HEK293T (cell line): ENCODE data around the gene TRIM29.
A peak's percentile ranks its signal among the peaks of the same experiment; 100 is the strongest.

Experiments
- CTCF ChIA-PET: fragments of 350-600 bp; formaldehyde crosslinking; extraction: SDS; loops from one replicate; lab custom pipeline; 2021; ENCODE audit warnings: antibody characterized with exemption, inconsistent platforms; lab: Yijun Ruan, JAX
- POLR2A ChIA-PET: fragments of 350-600 bp; formaldehyde crosslinking; extraction: SDS; loops from one replicate; lab custom pipeline; 2020; ENCODE audit warnings: antibody characterized with exemption, inconsistent platforms; lab: Yijun Ruan, JAX
- DNase-seq: peaks from one replicate; pipeline ENCODE4 v3.0.0; 2012; ENCODE audit warnings: mixed read lengths; ENCODE audit errors: extremely low spot score
- ARNT ChIP-seq: fragments of 450-650 bp; IDR thresholded peaks from 2 replicates; pipeline ENCODE4 v1.6.1; 2017; ENCODE audit warnings: mild to moderate bottlenecking
- BHLHE40 ChIP-seq: fragments of 450-650 bp; IDR thresholded peaks from 2 replicates; pipeline ENCODE4 v1.6.1; 2016; ENCODE audit warnings: mild to moderate bottlenecking, moderate library complexity, borderline replicate concordance
- CTBP1 ChIP-seq: fragments of 450-650 bp; IDR thresholded peaks from 2 replicates; pipeline ENCODE4 v1.6.1; 2016; ENCODE audit warnings: borderline replicate concordance
- ELF4 ChIP-seq: fragments of 450-650 bp; IDR thresholded peaks from 2 replicates; pipeline ENCODE4 v1.6.1; 2017; ENCODE audit warnings: antibody characterized with exemption
- FOXA1 ChIP-seq: fragments of 450-650 bp; IDR thresholded peaks from 2 replicates; pipeline ENCODE4 v1.6.1; 2016; ENCODE audit warnings: mild to moderate bottlenecking
- FOXK2 ChIP-seq: fragments of 450-650 bp; IDR thresholded peaks from 2 replicates; pipeline ENCODE4 v1.6.1; 2016; ENCODE audit warnings: mild to moderate bottlenecking
- FOXM1 ChIP-seq: fragments of 450-650 bp; IDR thresholded peaks from 2 replicates; pipeline ENCODE4 v1.6.1; 2017; ENCODE audit warnings: mild to moderate bottlenecking, borderline replicate concordance
- HDGF ChIP-seq: fragments of 450-650 bp; IDR thresholded peaks from 2 replicates; pipeline ENCODE4 v1.6.1; 2017; ENCODE audit warnings: antibody characterized with exemption, borderline replicate concordance
- L3MBTL2 ChIP-seq: fragments of 450-650 bp; conservative IDR thresholded peaks from 2 replicates; pipeline ENCODE4 v1.6.1; 2016; ENCODE audit warnings: mild to moderate bottlenecking
- LEF1 ChIP-seq: fragments of 450-650 bp; IDR thresholded peaks from 2 replicates; pipeline ENCODE4 v1.6.1; 2017; ENCODE audit warnings: mild to moderate bottlenecking, borderline replicate concordance
- NFRKB ChIP-seq: fragments of 450-650 bp; IDR thresholded peaks from 2 replicates; pipeline ENCODE4 v1.6.1; 2016; ENCODE audit warnings: mild to moderate bottlenecking, moderate library complexity
- PKNOX1 ChIP-seq: fragments of 450-650 bp; IDR thresholded peaks from 2 replicates; pipeline ENCODE4 v1.6.1; 2016
- SP1 ChIP-seq: fragments of 450-650 bp; IDR thresholded peaks from 2 replicates; pipeline ENCODE4 v1.6.1; 2017
- SUZ12 ChIP-seq: fragments of 450-650 bp; IDR thresholded peaks from 2 replicates; pipeline ENCODE4 v1.6.1; 2016; ENCODE audit warnings: mild to moderate bottlenecking
- TARDBP ChIP-seq: fragments of 450-650 bp; IDR thresholded peaks from 2 replicates; pipeline ENCODE4 v1.6.1; 2016
- ZNF384 ChIP-seq: fragments of 450-650 bp; IDR thresholded peaks from 2 replicates; pipeline ENCODE4 v1.6.1; 2016

TRIM29 gene

GRCh38 chr11:120102864-120103122, 35.1 kb downstream of the TRIM29 start:
- no peak for TF ChIP-seq LEF1
- TF ChIP-seq NFRKB: no peak
- no peak for TF ChIP-seq L3MBTL2
- no peak for TF ChIP-seq ARNT
- TF ChIP-seq FOXM1: no peak
- TF ChIP-seq BHLHE40: no peak
- TF ChIP-seq TARDBP: no peak
- TF ChIP-seq SP1: no peak
- TF ChIP-seq SUZ12: no peak
- TF ChIP-seq CTBP1: no peak
- TF ChIP-seq ELF4: no peak
- DNase-seq: no peak
- CTCF ChIA-PET: no interaction called here
- POLR2A ChIA-PET: no interaction called here

- ChIA-PET POLR2A (no interaction called here), CTCF (no interaction called here)
- no peak for DNase-seq
- no peak for TF ChIP-seq SUZ12
- TF ChIP-seq L3MBTL2: no peak
- no peak for TF ChIP-seq PKNOX1
- no peak for TF ChIP-seq FOXK2
- TF ChIP-seq HDGF: no peak
- TF ChIP-seq ELF4: no peak
- no peak for TF ChIP-seq ARNT
- no peak for TF ChIP-seq FOXA1
- TF ChIP-seq LEF1: no peak
- no peak for TF ChIP-seq BHLHE40
- no peak for TF ChIP-seq ZNF384
- TF ChIP-seq NFRKB: no peak
- no peak for TF ChIP-seq TARDBP
- TF ChIP-seq SP1: no peak
- TF ChIP-seq CTBP1: no peak
Measured at GRCh38 chr11:120102050-120102863, 35.7 kb downstream of the TRIM29 start.

- TF ChIP-seq FOXA1: no peak
- TF ChIP-seq L3MBTL2: no peak
- TF ChIP-seq SUZ12: no peak
- no peak for TF ChIP-seq NFRKB
- TF ChIP-seq PKNOX1: no peak
- TF ChIP-seq ZNF384: no peak
- TF ChIP-seq FOXM1: no peak
- no peak for TF ChIP-seq TARDBP
- no peak for TF ChIP-seq ARNT
- TF ChIP-seq ELF4: no peak
- no peak for TF ChIP-seq CTBP1
- no peak for DNase-seq
- CTCF ChIA-PET: no interaction called here
- POLR2A ChIA-PET: no interaction called here
Measured at GRCh38 chr11:120098503-120099020, 39.4 kb downstream of the TRIM29 start.

- ChIA-PET POLR2A (no interaction called here), CTCF (interaction anchor here (1.2 kb wide), 1 partner anchor 18 kb away, joined by 5 read pairs; no protein-coding TSS in a partner anchor)
- no peak for DNase-seq
- TF ChIP-seq ELF4 (no peak), HDGF (no peak), L3MBTL2 (no peak), FOXA1 (no peak), NFRKB (no peak), BHLHE40 (no peak), LEF1 (no peak), PKNOX1 (no peak), CTBP1 (no peak), SP1 (no peak), ZNF384 (no peak)
Measured at GRCh38 chr11:120097721-120098385, 40.1 kb downstream of the TRIM29 start.

GRCh38 chr11:120096369-120097191, 41.3 kb downstream of the TRIM29 start:
- DNase-seq: peak; percentile 42
- ChIA-PET POLR2A (no interaction called here), CTCF (interaction anchor here (1.2 to 1.5 kb wide), 2 partner anchors 13 to 17 kb away, joined by 5 read pairs; no protein-coding TSS in a partner anchor)
- no peak for TF ChIP-seq L3MBTL2
- peak; percentile 86 for TF ChIP-seq PKNOX1
